ENCODE measurements around the gene RASIP1.

DNA sequence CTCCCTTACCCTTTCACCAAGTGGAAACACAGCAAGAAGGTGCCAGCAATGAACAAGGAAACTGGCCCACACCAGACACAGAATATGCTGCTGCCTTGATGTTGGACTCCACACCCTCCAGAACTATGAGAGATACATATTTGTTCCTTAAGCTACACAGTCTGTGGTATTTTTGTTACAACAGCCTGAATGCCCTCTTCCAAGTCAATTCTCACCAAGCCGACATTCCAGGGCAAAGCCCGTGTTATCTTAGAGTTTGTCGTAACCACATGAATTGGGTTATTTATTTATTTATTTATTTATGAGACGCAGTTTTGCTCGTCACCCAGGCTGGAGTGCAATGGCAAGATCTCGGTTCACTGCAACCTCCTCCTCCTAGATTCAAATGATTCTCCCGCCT is 29.9 kb upstream of the RASIP1 start:
- TF ChIP-seq, protein P1, sequence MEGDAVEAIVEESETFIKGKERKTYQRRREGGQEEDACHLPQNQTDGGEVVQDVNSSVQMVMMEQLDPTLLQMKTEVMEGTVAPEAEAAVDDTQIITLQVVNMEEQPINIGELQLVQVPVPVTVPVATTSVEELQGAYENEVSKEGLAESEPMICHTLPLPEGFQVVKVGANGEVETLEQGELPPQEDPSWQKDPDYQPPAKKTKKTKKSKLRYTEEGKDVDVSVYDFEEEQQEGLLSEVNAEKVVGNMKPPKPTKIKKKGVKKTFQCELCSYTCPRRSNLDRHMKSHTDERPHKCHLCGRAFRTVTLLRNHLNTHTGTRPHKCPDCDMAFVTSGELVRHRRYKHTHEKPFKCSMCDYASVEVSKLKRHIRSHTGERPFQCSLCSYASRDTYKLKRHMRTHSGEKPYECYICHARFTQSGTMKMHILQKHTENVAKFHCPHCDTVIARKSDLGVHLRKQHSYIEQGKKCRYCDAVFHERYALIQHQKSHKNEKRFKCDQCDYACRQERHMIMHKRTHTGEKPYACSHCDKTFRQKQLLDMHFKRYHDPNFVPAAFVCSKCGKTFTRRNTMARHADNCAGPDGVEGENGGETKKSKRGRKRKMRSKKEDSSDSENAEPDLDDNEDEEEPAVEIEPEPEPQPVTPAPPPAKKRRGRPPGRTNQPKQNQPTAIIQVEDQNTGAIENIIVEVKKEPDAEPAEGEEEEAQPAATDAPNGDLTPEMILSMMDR (IDR thresholded peaks at IDR 0.05; ENCODE audit: control extremely low read depth in 1 of 3, insufficient read depth in 1 of 3, low read depth in 1 of 3, low read length in 3 of 3) = no peak
- TF ChIP-seq GABPA (IDR thresholded peaks at IDR 0.05; ENCODE audit: borderline replicate concordance, insufficient read depth, low read length) (no peak), POLR2AphosphoS5 (IDR thresholded peaks at IDR 0.05; ENCODE audit: low read depth, low read length) (no peak), TCF12 (IDR thresholded peaks at IDR 0.05; ENCODE audit: low read depth, low read length) (no peak), RAD21 (IDR thresholded peaks at IDR 0.05 in 1 of 2, conservative IDR thresholded peaks at IDR 0.05 in 1 of 2; ENCODE audit: low read depth in 2 of 2, low read length in 2 of 2) (no peak), EP300 (IDR thresholded peaks at IDR 0.05; ENCODE audit: borderline replicate concordance in 1 of 2, low read depth in 2 of 2, low read length in 2 of 2) (no peak)

All from H1 (cell line).